GM21825 (cell line): ENCODE measurements around the gene NKX6-2.
"Not testable (repeated sequence)": the region's sequence is repeated elsewhere in the genome, so short reads cannot be mapped to it uniquely, and the experiment has no call there.

Experiments
- ATAC-seq: cut with Tn5 transposase; IDR thresholded peaks from one replicate; pipeline ENCODE4 v1.9.1; 2021; ENCODE audit warnings: mild to moderate bottlenecking, moderate library complexity; ENCODE audit not compliant: unreplicated experiment

Gene NKX6-2

GRCh38 chr10:132743196-132743924 lies 42.6 kb downstream of the NKX6-2 start:
- ATAC-seq = not testable (repeated sequence)

- ATAC-seq = no peak
Observed at GRCh38 chr10:132742837-132743194, 43.1 kb downstream of the NKX6-2 start.

GRCh38 chr10:132742167-132742836 lies 43.6 kb downstream of the NKX6-2 start:
- no peak for ATAC-seq

GRCh38 chr10:132740588-132740987 lies 45.4 kb downstream of the NKX6-2 start:
- no peak for ATAC-seq

- ATAC-seq = no peak
Observed at GRCh38 chr10:132739225-132739613, 46.7 kb downstream of the NKX6-2 start.

- no peak for ATAC-seq
Observed at GRCh38 chr10:132738454-132739224, 47.3 kb downstream of the NKX6-2 start.

GRCh38 chr10:132737390-132738048 lies 48.4 kb downstream of the NKX6-2 start:
- no peak for ATAC-seq

- no peak for ATAC-seq
Observed at GRCh38 chr10:132735923-132736391, 50.0 kb downstream of the NKX6-2 start.

- ATAC-seq = no peak
Observed at GRCh38 chr10:132735341-132735775, 50.6 kb downstream of the NKX6-2 start.

- ATAC-seq = no peak
Observed at GRCh38 chr10:132733926-132734325, 52.0 kb downstream of the NKX6-2 start.
